Heart right ventricle (tissue), 16 donors: ENCODE results near the gene CERS6. TPM values are rescaled to one million over a fixed set of nuclear protein-coding genes. Genes with fewer than 3 reads are reported as not detected.

Source experiments
- ATAC-seq, 8 donors: fragments of 200-7000 bp; cut with Tn5 transposase; one replicate each; pipeline ENCODE4 v1.9.1; 2020; ENCODE audit warnings: mild to moderate bottlenecking in 8 of 8, moderate library complexity in 8 of 8, moderate number of reproducible peaks in 1 of 8
- DNase-seq, 2 donors: peaks; one replicate each; pipeline ENCODE4 v3.0.0-alpha.2; 2020
- H3K27ac ChIP-seq, 10 donors: fragments of 200-600 bp; sonication (generic) in 2 of 10; one replicate each; pipeline versions ENCODE4 v1.5.0 to v1.8.0; 2020 to 2022; ENCODE audit warnings: mild to moderate bottlenecking in 3 of 10
- H3K27me3 ChIP-seq, 7 donors: fragments of 200-600 bp; one replicate each; pipeline ENCODE4 v1.8.0; 2021 to 2022; ENCODE audit warnings: mild to moderate bottlenecking in 2 of 7
- H3K36me3 ChIP-seq, 9 donors: fragments of 200-600 bp; sonication (generic) in 1 of 9; one replicate each; pipeline versions ENCODE4 v1.5.0 to v1.8.0; 2020 to 2022; ENCODE audit warnings: mild to moderate bottlenecking in 2 of 9
- H3K4me1 ChIP-seq, 9 donors: fragments of 200-600 bp; sonication (generic) in 1 of 9; one replicate each; pipeline versions ENCODE4 v1.5.0 to v1.8.0; 2020 to 2022; ENCODE audit warnings: mild to moderate bottlenecking in 4 of 9
- H3K4me3 ChIP-seq, 10 donors: fragments of 200-600 bp; sonication (generic) in 2 of 10; one replicate each; pipeline versions ENCODE4 v1.5.0 to v1.8.0; 2020 to 2022; ENCODE audit warnings: mild to moderate bottlenecking in 7 of 10, moderate library complexity in 2 of 10
- H3K9me3 ChIP-seq, 11 donors: fragments of 200-600 bp in 10 of 11; sonication (generic) in 2 of 11; one replicate each; pipeline versions ENCODE4 v1.5.0 to v1.8.0; 2013 to 2022; ENCODE audit warnings: mild to moderate bottlenecking in 2 of 11, control low read depth in 1 of 11, moderate library complexity in 1 of 11
- CTCF ChIP-seq, 9 donors: fragments of 200-600 bp; sonication (generic) in 2 of 9; IDR thresholded peaks; one replicate each; pipeline versions ENCODE4 v1.5.0 to v1.8.0; 2021 to 2022; ENCODE audit warnings: antibody characterized with exemption in 9 of 9, mild to moderate bottlenecking in 5 of 9, moderate library complexity in 1 of 9
- WGBS, 2 donors: extraction: QIAGEN DNeasy Blood & Tissue Kit; methylation state at CpG; one replicate each; pipeline ENCODE4 v1.1.7; 2013; ENCODE audit warnings: inconsistent platforms in 1 of 2; 5-methylcytosine and 5-hydroxymethylcytosine counted together
- intact Hi-C, 10 donors: fragments of 100-400 bp; cut with DNase I; formaldehyde crosslinking; loops; one replicate each; pipeline versions ENCODE4 v1.11.1 to v1.14.2; 2022
- polyA plus RNA-seq, 2 donors: library from polyadenylated mRNA; stranded (reverse); fragments of 200-250 nt; gene quantifications; one replicate each; pipeline ENCODE4 v1.2.3, GENCODE V29; 2013
- total RNA-seq, 10 donors: library from RNA; stranded (reverse); fragmentation: NEBNext Ultra II Directional in 3 of 10; extraction: Animal tissue kit (Norgen Biotek cat#: 25700) in 3 of 10; gene quantifications; one replicate each; pipeline versions ENCODE4 v1.2.1 to v1.2.4, GENCODE V29; 2021 to 2023
- donor health status: Arrhythmogenic right ventricular cardiomyopathy.
- donor health status: ischemic (EF 13 %, LVEDD 7.1; RV severe dilation, severe dysfunction).
- donor health status: healthy with polysubstance abuse.
- donor health status: DM: no; HTN: yes; CAD: no.
- donor health status: DM: no; HTN: no; CAD: no.
- donor health status: ischemic (EF 25% LVEDD 6.9; RV normal size, moderate dysfunction).
- donor health status: ischemic (EF 25% LVEDD 5.7; RV mildly dilated, moderate dysfunction).
- donor health status: healthy.
- donor health status: DM: yes; HTN: yes; CAD: no.
- donor health status: Ischemic cardiomyopathy.
- donor health status: ischemic (EF 35%, LVEDD 5.7; RV mildly dilated, moderate dysfunction).
- donor health status: nonischemic (EF 11% LVEDD 7.7; RV severe dilation, severe dysfunction).
- donor health status: DM: yes; HTN: yes; CAD: no.
- donor health status: PGD.
- donor health status: ischemic (EF 29% LVEDD 5.4; RV normal size, mild dysfunction).
- donor health status: nonischemic (EF 23%, LVEDD 6.1; RV moderate dilation, normal function).

Gene CERS6
- total and polyA plus RNA-seq, 12 donors: 20.5 to 76.3 (median 56.1) TPM

- Histone ChIP-seq H3K4me3 (no peak overlapping the region), H3K4me1 (peaks cover 6 to 51% (median 30%) of the 10 kb centered on the region in 9 donors), H3K27ac (peak overlapping the region in 5 of 10 donors; percentile 63 to 90 (median 87)), H3K36me3 (no peaks in the 10 kb centered on the region), H3K9me3 (peaks cover 0 to 16% (median 0%) of the 10 kb centered on the region in 11 donors), H3K27me3 (no peaks in the 10 kb centered on the region)
- DNase-seq (no peak), ATAC-seq (no peak)
- 88 to 90% methylated on average over 6 of the region's 6 CpGs for WGBS, 2 donors
- no peak for TF ChIP-seq CTCF (IDR thresholded peaks at IDR 0.05)
- intact Hi-C loops: loop anchor here in 1 of 10 donors (5.0 kb wide), 1 partner anchor 116 kb away; no protein-coding TSS in a partner anchor
Observed at GRCh38 chr2:168642873-168643272, 186.8 kb downstream of the CERS6 start.

- ATAC-seq (peak in 7 of 8 donors; percentile 38 to 81 (median 66)), DNase-seq (no peak)
- H3K4me1 ChIP-seq: peaks cover 8 to 50% (median 28%) of the 10 kb centered on the region in 9 donors
- no peaks in the 10 kb centered on the region for H3K36me3 ChIP-seq
- H3K27ac ChIP-seq: peak overlapping the region in 9 of 10 donors; percentile 2 to 90 (median 63)
- TF ChIP-seq CTCF (IDR thresholded peaks at IDR 0.05): no peak
- no peaks in the 10 kb centered on the region for H3K27me3 ChIP-seq
- peaks cover 0 to 16% (median 0%) of the 10 kb centered on the region in 11 donors for H3K9me3 ChIP-seq
- no peak overlapping the region for H3K4me3 ChIP-seq
- 38 to 59% methylated on average over 1 of the region's 1 CpG for WGBS, 2 donors
- intact Hi-C loops: loop anchor here in 1 of 10 donors (5.0 kb wide), 1 partner anchor 117 kb away; no protein-coding TSS in a partner anchor
Observed at GRCh38 chr2:168643979-168644378, 187.9 kb downstream of the CERS6 start.

GRCh38 chr2:168645696-168646338 lies 189.7 kb downstream of the CERS6 start:
- ATAC-seq (no peak), DNase-seq (no peak)
- WGBS, 2 donors: 65 to 71% methylated on average over 2 of the region's 2 CpGs
- Histone ChIP-seq H3K27me3 (no peaks in the 10 kb centered on the region), H3K4me1 (peaks cover 4 to 49% (median 31%) of the 10 kb centered on the region in 9 donors), H3K36me3 (no peaks in the 10 kb centered on the region), H3K9me3 (peaks cover 0 to 16% (median 0%) of the 10 kb centered on the region in 11 donors), H3K27ac (no peak overlapping the region), H3K4me3 (no peak overlapping the region)
- TF ChIP-seq CTCF (IDR thresholded peaks at IDR 0.05): no peak
- intact Hi-C loops: no loop called here

GRCh38 chr2:168649105-168649504 lies 193.0 kb downstream of the CERS6 start:
- Histone ChIP-seq H3K36me3 (no peaks in the 10 kb centered on the region), H3K27ac (peak overlapping the region in 5 of 10 donors; percentile 12 to 44 (median 33)), H3K27me3 (no peaks in the 10 kb centered on the region), H3K4me3 (no peak overlapping the region), H3K4me1 (peaks cover 4 to 47% (median 30%) of the 10 kb centered on the region in 9 donors), H3K9me3 (peaks cover 0 to 16% (median 0%) of the 10 kb centered on the region in 11 donors)
- 11 to 17% methylated on average over 5 of the region's 5 CpGs for WGBS, 2 donors
- ATAC-seq (peak in 7 of 8 donors; percentile 27 to 62 (median 35)), DNase-seq (peak; percentile 21 to 23)
- intact Hi-C loops: no loop called here
- no peak for TF ChIP-seq CTCF (IDR thresholded peaks at IDR 0.05)
